Renal pelvis (tissue), 4 donors: ENCODE data around the gene MTMR1. TPM values are rescaled to one million over a fixed set of nuclear protein-coding genes. Genes with fewer than 3 reads are reported as not detected.

Experiments used
- DNase-seq: peaks from one replicate; pipeline ENCODE4 v3.0.0-alpha.2; 2013
- polyA plus RNA-seq, 3 donors: library from polyadenylated mRNA; unstranded; fragments of 120-200 nt; gene quantifications; one replicate each; pipeline ENCODE4 v1.2.1, GENCODE V29; 2013; ENCODE audit not compliant: insufficient read length in 3 of 3

The MTMR1 gene
- polyA plus RNA-seq, 3 donors = 25.5 to 26.9 (median 25.8) TPM

DNA sequence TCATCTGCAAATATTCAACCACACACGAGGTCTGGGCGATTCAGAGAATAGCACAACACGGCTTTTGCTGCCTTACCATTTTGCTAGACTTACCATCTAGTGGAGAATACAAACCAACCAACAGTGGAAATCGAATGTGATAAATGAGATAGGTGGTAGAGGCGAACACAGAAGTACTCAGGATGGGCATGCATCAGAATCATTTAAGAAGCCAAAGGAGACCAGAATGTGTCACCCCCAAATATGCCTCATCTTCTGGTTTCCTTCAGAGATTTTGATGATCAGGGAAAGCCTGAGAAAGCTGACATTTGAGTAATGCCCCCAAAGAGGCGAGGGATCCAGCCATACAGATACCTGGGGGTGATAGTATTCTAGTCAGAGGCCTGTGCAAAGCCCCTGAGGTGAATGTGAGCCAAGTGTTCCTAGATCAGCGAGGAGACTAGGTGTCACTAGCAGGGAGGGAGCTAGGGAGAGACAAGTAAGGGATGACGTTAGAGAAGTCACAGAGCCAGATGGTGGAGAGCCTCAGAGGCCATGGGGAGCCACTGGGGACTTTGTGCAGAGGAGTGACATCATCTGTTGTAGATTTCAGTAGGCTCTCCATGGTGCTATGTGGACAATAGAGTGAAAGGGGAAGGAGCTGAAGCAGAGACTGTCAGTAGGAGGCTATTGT is 1.7 kb downstream of the MTMR1 start:
- DNase-seq = no peak

DNA sequence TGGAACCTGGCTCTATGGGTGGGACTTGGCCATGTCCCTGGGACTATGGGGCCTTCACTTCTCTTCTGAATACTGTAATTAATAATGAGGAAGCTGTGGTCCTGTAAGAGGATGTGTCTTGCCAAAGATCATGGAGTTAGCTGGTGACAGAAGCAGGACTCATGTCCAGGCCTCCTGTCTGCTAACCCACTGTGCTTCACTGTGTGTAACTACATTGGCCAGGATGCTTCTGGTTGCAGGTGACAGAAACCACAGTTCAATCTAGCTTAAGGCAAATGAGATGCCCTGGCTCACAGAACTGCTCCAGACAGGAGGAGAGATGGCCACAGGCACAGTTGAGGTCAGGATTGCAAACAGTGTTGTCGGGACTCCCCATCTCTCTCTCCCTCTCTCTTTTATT is 3.1 kb downstream of the MTMR1 start:
- no peak for DNase-seq

GRCh38 chrX:150696866-150697265 is 3.7 kb downstream of the MTMR1 start:
- no peak for DNase-seq

GRCh38 chrX:150697641-150698040 is 4.4 kb downstream of the MTMR1 start:
- no peak for DNase-seq

GRCh38 chrX:150698981-150699380 is 5.8 kb downstream of the MTMR1 start:
- DNase-seq = no peak

GRCh38 chrX:150700107-150700506 is 6.9 kb downstream of the MTMR1 start:
- DNase-seq = no peak

- no peak for DNase-seq
Observed at GRCh38 chrX:150701377-150701776, 8.2 kb downstream of the MTMR1 start.

- no peak for DNase-seq
Observed at GRCh38 chrX:150702966-150703694, 9.9 kb downstream of the MTMR1 start.

DNA sequence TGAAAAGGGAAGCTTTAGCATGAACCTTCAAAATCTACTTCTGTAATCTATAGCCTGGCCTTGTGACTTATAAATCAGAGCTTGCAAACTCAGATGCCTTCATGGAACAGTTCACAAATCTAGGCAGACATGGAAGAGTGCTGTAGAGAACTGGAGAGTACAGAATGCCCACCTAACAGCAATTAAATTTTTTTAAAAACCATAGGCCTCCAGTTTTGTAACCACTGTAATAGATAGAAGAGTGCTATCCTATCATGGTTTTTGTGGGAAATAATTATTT is 10.4 kb downstream of the MTMR1 start:
- DNase-seq = no peak

DNA sequence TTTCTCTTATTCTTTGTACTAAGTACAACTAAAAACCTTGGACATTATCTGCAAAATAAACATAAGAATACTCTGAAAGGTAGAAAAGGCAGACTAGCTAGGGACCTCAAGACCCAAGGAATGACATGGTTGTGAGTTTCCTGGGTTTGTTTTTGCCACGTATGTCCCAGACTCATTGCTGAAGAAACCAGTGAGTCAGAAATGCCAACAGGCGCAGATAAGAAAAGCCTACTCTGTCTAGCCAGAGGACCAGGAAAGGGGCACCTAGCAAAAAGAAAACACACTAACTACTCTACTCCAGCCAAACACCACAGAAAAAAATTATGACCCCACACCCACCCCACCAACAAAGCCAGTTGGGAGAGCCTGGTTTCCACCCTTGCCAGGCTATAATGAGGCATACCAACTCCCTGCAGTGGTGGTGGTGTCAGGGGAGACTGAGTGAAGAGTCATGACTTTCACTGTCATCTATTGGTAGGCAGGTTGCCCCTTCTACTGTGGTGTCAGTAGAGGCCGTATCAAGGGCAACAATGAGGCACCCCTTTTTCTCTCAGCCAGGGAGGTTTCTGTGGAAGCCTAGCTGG is 10.9 kb downstream of the MTMR1 start:
- DNase-seq = no peak

DNA sequence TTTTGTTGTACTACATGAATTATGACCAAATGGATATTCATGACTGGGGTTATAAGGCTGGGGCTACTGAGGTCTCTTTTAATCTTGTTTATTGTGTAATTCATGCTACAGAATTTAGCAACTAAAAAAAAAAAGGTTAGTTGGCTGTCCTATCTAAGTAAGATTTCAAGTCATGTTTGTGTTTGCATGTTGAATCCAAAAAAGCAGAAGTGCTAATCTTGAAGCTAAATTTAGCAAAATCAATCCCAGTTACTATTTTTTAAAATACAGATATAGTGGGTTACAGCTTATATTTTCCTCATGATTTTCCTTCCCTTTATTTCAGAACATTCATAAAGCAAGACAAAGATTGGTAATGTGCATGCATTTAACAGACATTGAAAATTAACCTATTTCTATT is 19.4 kb downstream of the MTMR1 start:
- no peak for DNase-seq

GRCh38 chrX:150715184-150715583 is 22.0 kb downstream of the MTMR1 start:
- DNase-seq = no peak

DNA sequence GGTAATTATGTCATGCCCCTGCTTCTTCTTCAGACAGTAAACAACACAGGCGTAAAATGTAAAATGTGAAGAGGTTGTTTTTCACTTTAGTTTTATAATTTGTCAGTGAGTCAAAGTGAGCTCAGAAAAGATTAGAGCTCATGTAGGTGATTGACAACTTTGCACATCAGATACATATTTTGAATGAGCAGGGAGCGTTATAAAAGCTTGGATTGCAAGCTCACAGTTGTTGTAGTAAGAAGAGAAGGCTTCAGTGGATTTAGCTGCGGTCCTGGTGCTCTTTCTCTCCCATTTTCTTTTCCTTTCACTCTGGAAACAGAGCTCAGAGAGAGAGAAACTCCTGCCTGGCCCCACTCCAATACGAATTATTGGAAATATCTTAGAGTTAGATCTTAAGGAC is 26.4 kb downstream of the MTMR1 start:
- DNase-seq = no peak

- DNase-seq = no peak
Observed at GRCh38 chrX:150729956-150730355, 36.8 kb downstream of the MTMR1 start.

DNA sequence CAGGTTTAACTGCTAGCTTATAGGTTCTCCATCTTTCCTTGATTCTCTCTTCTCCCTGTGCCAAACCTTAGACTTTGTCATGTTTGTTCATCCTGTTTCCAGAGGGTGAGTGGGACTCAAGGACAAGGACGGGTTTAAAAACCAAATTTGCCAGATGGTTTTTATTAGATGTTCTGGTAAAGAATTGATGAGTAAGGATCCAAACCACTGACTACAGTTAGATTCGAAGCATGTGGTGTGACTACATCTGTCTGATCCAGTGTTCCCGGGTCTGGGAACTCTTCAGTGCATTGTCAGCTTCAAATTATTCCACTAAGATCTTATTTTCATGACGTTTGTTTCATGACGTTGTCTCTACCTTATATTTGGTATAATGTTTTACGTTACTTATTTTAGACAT is 37.5 kb downstream of the MTMR1 start:
- no peak for DNase-seq

- no peak for DNase-seq
Observed at GRCh38 chrX:150731795-150732194, 38.6 kb downstream of the MTMR1 start.

DNA sequence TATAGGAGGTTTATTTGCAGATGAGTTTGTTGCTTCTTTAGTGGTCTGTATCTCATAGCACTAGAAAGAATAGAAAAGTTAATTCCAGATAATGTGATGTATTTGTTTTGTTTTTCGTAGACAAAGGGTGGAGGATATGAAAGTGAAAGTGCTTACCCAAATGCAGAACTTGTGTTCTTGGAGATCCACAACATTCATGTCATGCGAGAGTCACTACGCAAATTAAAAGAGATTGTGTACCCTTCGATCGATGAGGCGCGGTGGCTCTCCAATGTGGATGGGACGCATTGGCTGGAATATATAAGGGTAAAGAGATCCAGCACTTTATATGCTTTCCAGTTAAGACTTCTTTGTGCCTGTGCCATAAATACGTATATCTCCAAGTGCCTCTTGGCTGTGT is 43.3 kb downstream of the MTMR1 start:
- DNase-seq = no peak

DNA sequence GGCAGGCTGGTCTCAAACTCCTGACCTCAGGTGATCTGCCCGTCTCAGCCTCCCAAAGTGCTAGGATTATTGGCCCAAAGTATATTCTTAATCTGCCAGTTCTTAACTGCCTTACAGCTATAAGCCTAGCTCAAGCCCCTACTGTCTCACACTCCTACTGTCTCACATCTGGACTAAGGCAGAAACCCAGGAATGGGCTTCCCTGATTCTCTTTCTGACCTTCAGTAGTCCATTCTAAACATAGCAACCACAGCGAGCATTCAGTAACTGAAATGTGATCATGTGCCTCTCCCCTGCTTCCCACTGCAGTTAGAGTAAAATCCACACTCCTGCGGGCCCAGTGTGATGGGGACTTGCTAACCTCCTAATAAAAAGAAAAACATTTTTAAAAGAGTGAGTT is 58.9 kb downstream of the MTMR1 start:
- no peak for DNase-seq

DNA sequence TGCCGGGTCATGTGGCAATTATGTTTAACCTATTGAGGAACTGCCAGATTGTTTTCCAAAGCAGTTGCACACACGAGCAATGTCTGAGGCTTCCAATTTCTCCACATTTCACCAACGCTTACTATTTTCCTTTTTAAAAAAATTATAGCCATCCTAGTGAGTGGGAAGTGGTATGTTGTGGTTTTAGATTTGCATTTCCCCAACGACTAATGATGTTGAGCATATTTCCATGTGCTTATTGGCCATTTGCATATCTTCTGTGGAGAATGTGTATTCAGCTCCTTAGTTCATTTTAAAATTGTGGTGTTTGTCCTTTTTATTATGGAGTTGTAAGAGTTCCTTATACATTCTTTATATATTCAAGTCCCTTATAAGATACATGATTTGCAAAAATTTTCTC is 60.2 kb downstream of the MTMR1 start:
- no peak for DNase-seq

GRCh38 chrX:150753968-150754367 is 60.8 kb downstream of the MTMR1 start:
- no peak for DNase-seq

DNA sequence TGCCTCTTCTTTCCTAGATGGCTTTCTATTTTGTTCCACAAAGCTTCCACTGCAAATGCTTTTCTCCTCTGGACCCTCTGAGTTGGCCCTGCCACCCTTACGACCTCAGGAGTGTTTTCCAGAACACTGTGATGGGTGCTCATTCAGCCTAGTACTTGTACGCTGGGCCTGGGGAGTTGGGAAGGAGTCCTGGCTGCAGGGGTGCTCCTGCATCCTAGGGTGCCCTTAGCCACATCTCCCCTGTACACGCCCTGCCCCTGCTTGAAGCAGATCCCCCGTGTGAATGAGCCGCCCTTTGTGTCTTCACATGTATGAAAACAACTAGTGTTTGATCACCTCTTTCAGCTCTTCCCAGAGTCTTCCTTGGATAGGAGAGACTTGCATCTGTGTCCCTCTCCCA is 64.2 kb downstream of the MTMR1 start:
- no peak for DNase-seq

- DNase-seq = no peak
Observed at GRCh38 chrX:150759568-150760416, 66.6 kb downstream of the MTMR1 start.
